ENCODE data around the gene LIN9. TPM values are rescaled to one million over a fixed set of nuclear protein-coding genes. Genes with fewer than 3 reads are reported as not detected.

The LIN9 gene
- total and polyA plus RNA-seq, 2 donors (not counting 1 experiment from before 2014, with no cell fraction given), result 2.3 to 2.8 TPM

GRCh38 chr1:226215239-226215638, 93.7 kb downstream of the LIN9 start:
- no peak overlapping the region for H3K4me2 ChIP-seq (ENCODE audit: extremely low read depth, insufficient read depth, low read length)
- no peaks in the 10 kb centered on the region for H4K20me1 ChIP-seq (ENCODE audit: control insufficient read depth, extremely low read depth, insufficient read depth, low read length)
- no peak for TF ChIP-seq CTCF (conservative IDR thresholded peaks at IDR 0.05 in 1 of 2, IDR thresholded peaks at IDR 0.05 in 1 of 2; ENCODE audit: low read depth in 1 of 2, low read length in 2 of 2)
- TF ChIP-seq EZH2 (IDR thresholded peaks at IDR 0.05; ENCODE audit: low read length, missing control alignments), result no peak
- no peak for DNase-seq (ENCODE audit: low read depth in 2 of 2)
- no peak overlapping the region for H3K4me3 ChIP-seq (replicated peaks in 1 of 4; ENCODE audit: control extremely low read depth in 1 of 4, insufficient read depth in 1 of 4, low read depth in 3 of 4, low read length in 4 of 4)
- no peak overlapping the region for H3K27ac ChIP-seq (ENCODE audit: insufficient read depth, low read length)
- H3K79me2 ChIP-seq (ENCODE audit: control insufficient read depth, insufficient read depth, low read length), result no peaks in the 10 kb centered on the region
- H3K36me3 ChIP-seq (ENCODE audit: control insufficient read depth, insufficient read depth, low read length), result no peaks in the 10 kb centered on the region
- H3K27me3 ChIP-seq (ENCODE audit: control insufficient read depth, insufficient read depth, low read length), result no peaks in the 10 kb centered on the region
- H3K4me1 ChIP-seq (ENCODE audit: control insufficient read depth, extremely low read depth, insufficient read depth, low read length), result no peaks in the 10 kb centered on the region
- no peaks in the 10 kb centered on the region for H3K9me3 ChIP-seq (ENCODE audit: control insufficient read depth, insufficient read depth, low read depth, low read length)
- no peak overlapping the region for H3K9ac ChIP-seq (ENCODE audit: insufficient read depth, low read length)
- H2AFZ ChIP-seq (ENCODE audit: low read length), result no peak overlapping the region

- no peak for DNase-seq (ENCODE audit: low read depth in 2 of 2)
- H3K9ac ChIP-seq (ENCODE audit: insufficient read depth, low read length), result no peak overlapping the region
- H3K79me2 ChIP-seq (ENCODE audit: control insufficient read depth, insufficient read depth, low read length), result no peaks in the 10 kb centered on the region
- no peaks in the 10 kb centered on the region for H3K36me3 ChIP-seq (ENCODE audit: control insufficient read depth, insufficient read depth, low read length)
- no peaks in the 10 kb centered on the region for H3K9me3 ChIP-seq (ENCODE audit: control insufficient read depth, insufficient read depth, low read depth, low read length)
- no peak overlapping the region for H2AFZ ChIP-seq (ENCODE audit: low read length)
- TF ChIP-seq EZH2 (IDR thresholded peaks at IDR 0.05; ENCODE audit: low read length, missing control alignments), result no peak
- TF ChIP-seq CTCF (conservative IDR thresholded peaks at IDR 0.05 in 1 of 2, IDR thresholded peaks at IDR 0.05 in 1 of 2; ENCODE audit: low read depth in 1 of 2, low read length in 2 of 2), result no peak
- H3K4me3 ChIP-seq (replicated peaks in 1 of 4; ENCODE audit: control extremely low read depth in 1 of 4, insufficient read depth in 1 of 4, low read depth in 3 of 4, low read length in 4 of 4), result no peak overlapping the region
- H3K27ac ChIP-seq (ENCODE audit: insufficient read depth, low read length), result no peak overlapping the region
- no peaks in the 10 kb centered on the region for H3K27me3 ChIP-seq (ENCODE audit: control insufficient read depth, insufficient read depth, low read length)
- no peaks in the 10 kb centered on the region for H3K4me1 ChIP-seq (ENCODE audit: control insufficient read depth, extremely low read depth, insufficient read depth, low read length)
- H3K4me2 ChIP-seq (ENCODE audit: extremely low read depth, insufficient read depth, low read length), result no peak overlapping the region
- no peaks in the 10 kb centered on the region for H4K20me1 ChIP-seq (ENCODE audit: control insufficient read depth, extremely low read depth, insufficient read depth, low read length)
Observed at GRCh38 chr1:226212545-226212944, 96.4 kb downstream of the LIN9 start.

GRCh38 chr1:226211181-226211821, 97.7 kb downstream of the LIN9 start:
- Histone ChIP-seq H4K20me1 (ENCODE audit: control insufficient read depth, extremely low read depth, insufficient read depth, low read length) (no peaks in the 10 kb centered on the region), H2AFZ (ENCODE audit: low read length) (no peak overlapping the region), H3K27me3 (ENCODE audit: control insufficient read depth, insufficient read depth, low read length) (no peaks in the 10 kb centered on the region), H3K4me1 (ENCODE audit: control insufficient read depth, extremely low read depth, insufficient read depth, low read length) (no peaks in the 10 kb centered on the region), H3K79me2 (ENCODE audit: control insufficient read depth, insufficient read depth, low read length) (no peaks in the 10 kb centered on the region), H3K36me3 (ENCODE audit: control insufficient read depth, insufficient read depth, low read length) (no peaks in the 10 kb centered on the region), H3K9ac (ENCODE audit: insufficient read depth, low read length) (no peak overlapping the region), H3K4me3 (replicated peaks in 1 of 4; ENCODE audit: control extremely low read depth in 1 of 4, insufficient read depth in 1 of 4, low read depth in 3 of 4, low read length in 4 of 4) (no peak overlapping the region), H3K27ac (ENCODE audit: insufficient read depth, low read length) (no peak overlapping the region), H3K9me3 (ENCODE audit: control insufficient read depth, insufficient read depth, low read depth, low read length) (no peaks in the 10 kb centered on the region), H3K4me2 (ENCODE audit: extremely low read depth, insufficient read depth, low read length) (no peak overlapping the region)
- DNase-seq (ENCODE audit: low read depth in 2 of 2), result no peak
- TF ChIP-seq EZH2 (IDR thresholded peaks at IDR 0.05; ENCODE audit: low read length, missing control alignments) (no peak), CTCF (conservative IDR thresholded peaks at IDR 0.05 in 1 of 2, IDR thresholded peaks at IDR 0.05 in 1 of 2; ENCODE audit: low read depth in 1 of 2, low read length in 2 of 2) (no peak)
